ENCODE data around the gene FHAD1. TPM values are rescaled to one million over a fixed set of nuclear protein-coding genes. Genes with fewer than 3 reads are reported as not detected.

FHAD1 gene
- total and polyA plus RNA-seq, 4 donors, result under 0.01 to 0.13 (median 0.05) TPM; not detected in 1

DNA sequence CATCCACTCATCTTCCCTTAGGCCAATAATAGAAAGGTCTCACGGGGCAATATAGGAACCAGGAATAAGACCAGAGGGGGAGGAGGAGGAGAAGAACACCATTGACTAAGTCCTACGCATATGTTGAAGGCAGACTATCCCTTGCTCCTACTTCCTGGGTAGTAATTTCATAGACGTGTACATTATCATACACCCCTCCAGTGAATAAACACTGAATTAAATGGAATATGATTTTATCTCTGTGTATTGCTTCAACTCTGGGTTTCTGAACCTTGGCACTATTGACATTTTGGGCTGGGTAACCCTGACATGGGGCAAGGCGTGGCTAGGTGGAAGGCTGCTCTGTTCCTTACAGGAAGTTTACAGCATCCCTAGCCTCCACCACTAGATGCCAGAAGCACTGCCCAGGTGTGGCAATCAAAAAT lies 17.3 kb upstream of the FHAD1 start:
- H3K4me1 ChIP-seq (ENCODE audit: control insufficient read depth in 4 of 4, insufficient read depth in 4 of 4, low read length in 3 of 4), result no peaks in the 10 kb centered on the region
- no peak for DNase-seq (ENCODE audit: low spot score)
- WGBS, result 75% methylated on average over 4 of the region's 4 CpGs

GRCh38 chr1:15231714-15232201 lies 15.3 kb upstream of the FHAD1 start:
- TF ChIP-seq, protein P1, sequence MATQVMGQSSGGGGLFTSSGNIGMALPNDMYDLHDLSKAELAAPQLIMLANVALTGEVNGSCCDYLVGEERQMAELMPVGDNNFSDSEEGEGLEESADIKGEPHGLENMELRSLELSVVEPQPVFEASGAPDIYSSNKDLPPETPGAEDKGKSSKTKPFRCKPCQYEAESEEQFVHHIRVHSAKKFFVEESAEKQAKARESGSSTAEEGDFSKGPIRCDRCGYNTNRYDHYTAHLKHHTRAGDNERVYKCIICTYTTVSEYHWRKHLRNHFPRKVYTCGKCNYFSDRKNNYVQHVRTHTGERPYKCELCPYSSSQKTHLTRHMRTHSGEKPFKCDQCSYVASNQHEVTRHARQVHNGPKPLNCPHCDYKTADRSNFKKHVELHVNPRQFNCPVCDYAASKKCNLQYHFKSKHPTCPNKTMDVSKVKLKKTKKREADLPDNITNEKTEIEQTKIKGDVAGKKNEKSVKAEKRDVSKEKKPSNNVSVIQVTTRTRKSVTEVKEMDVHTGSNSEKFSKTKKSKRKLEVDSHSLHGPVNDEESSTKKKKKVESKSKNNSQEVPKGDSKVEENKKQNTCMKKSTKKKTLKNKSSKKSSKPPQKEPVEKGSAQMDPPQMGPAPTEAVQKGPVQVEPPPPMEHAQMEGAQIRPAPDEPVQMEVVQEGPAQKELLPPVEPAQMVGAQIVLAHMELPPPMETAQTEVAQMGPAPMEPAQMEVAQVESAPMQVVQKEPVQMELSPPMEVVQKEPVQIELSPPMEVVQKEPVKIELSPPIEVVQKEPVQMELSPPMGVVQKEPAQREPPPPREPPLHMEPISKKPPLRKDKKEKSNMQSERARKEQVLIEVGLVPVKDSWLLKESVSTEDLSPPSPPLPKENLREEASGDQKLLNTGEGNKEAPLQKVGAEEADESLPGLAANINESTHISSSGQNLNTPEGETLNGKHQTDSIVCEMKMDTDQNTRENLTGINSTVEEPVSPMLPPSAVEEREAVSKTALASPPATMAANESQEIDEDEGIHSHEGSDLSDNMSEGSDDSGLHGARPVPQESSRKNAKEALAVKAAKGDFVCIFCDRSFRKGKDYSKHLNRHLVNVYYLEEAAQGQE (IDR thresholded peaks at IDR 0.05), result no peak
- TF ChIP-seq TAF1 (conservative IDR thresholded peaks at IDR 0.05) (no peak), HNF4G (IDR thresholded peaks at IDR 0.05) (no peak), JUND (IDR thresholded peaks at IDR 0.05) (no peak), ATF3 (IDR thresholded peaks at IDR 0.05) (no peak), YY1 (IDR thresholded peaks at IDR 0.05) (no peak), HNF4A (conservative IDR thresholded peaks at IDR 0.05) (no peak), EGR1 (IDR thresholded peaks at IDR 0.05; ENCODE audit: low read depth in 2 of 2) (no peak)
- Histone ChIP-seq H3K4me1 (ENCODE audit: control insufficient read depth in 4 of 4, insufficient read depth in 4 of 4, low read length in 3 of 4) (no peaks in the 10 kb centered on the region), H3K9ac (ENCODE audit: low read depth in 1 of 2, low read length in 2 of 2) (no peak overlapping the region), H3K4me3 (ENCODE audit: low read depth in 1 of 3, low read length in 3 of 3) (no peak overlapping the region), H3K36me3 (ENCODE audit: control insufficient read depth in 4 of 4, insufficient read depth in 3 of 4, low read depth in 1 of 4, low read length in 3 of 4) (no peaks in the 10 kb centered on the region), H3K27ac (ENCODE audit: low read depth in 1 of 2, low read length in 2 of 2) (no peak overlapping the region), H3K9me3 (ENCODE audit: control insufficient read depth in 4 of 4, low read length in 3 of 4) (no peaks in the 10 kb centered on the region), H3K27me3 (ENCODE audit: control insufficient read depth in 4 of 4, insufficient read depth in 4 of 4, low read length in 3 of 4) (peaks cover 0 to 2% (median 0%) of the 10 kb centered on the region in 4 donors)
- 78% methylated on average over 5 of the region's 5 CpGs for WGBS
- no peak for DNase-seq (ENCODE audit: low spot score)

More for the DNA sequence above, 17.3 kb upstream of the FHAD1 start:
- H3K27me3 ChIP-seq (ENCODE audit: control insufficient read depth in 4 of 4, insufficient read depth in 4 of 4, low read length in 3 of 4), result peaks cover 0 to 7% (median 0%) of the 10 kb centered on the region in 4 donors
- no peaks in the 10 kb centered on the region for H3K36me3 ChIP-seq (ENCODE audit: control insufficient read depth in 4 of 4, insufficient read depth in 3 of 4, low read depth in 1 of 4, low read length in 3 of 4)
- H3K4me3 ChIP-seq (ENCODE audit: low read depth in 1 of 3, low read length in 3 of 3), result no peak overlapping the region
- TF ChIP-seq, protein P2, sequence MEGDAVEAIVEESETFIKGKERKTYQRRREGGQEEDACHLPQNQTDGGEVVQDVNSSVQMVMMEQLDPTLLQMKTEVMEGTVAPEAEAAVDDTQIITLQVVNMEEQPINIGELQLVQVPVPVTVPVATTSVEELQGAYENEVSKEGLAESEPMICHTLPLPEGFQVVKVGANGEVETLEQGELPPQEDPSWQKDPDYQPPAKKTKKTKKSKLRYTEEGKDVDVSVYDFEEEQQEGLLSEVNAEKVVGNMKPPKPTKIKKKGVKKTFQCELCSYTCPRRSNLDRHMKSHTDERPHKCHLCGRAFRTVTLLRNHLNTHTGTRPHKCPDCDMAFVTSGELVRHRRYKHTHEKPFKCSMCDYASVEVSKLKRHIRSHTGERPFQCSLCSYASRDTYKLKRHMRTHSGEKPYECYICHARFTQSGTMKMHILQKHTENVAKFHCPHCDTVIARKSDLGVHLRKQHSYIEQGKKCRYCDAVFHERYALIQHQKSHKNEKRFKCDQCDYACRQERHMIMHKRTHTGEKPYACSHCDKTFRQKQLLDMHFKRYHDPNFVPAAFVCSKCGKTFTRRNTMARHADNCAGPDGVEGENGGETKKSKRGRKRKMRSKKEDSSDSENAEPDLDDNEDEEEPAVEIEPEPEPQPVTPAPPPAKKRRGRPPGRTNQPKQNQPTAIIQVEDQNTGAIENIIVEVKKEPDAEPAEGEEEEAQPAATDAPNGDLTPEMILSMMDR (IDR thresholded peaks at IDR 0.05; ENCODE audit: low read depth, low read length, missing input control), result no peak
- no peak for TF ChIP-seq YY1 (IDR thresholded peaks at IDR 0.05)
- TF ChIP-seq ATF3 (IDR thresholded peaks at IDR 0.05), result no peak
- TF ChIP-seq, protein P3, sequence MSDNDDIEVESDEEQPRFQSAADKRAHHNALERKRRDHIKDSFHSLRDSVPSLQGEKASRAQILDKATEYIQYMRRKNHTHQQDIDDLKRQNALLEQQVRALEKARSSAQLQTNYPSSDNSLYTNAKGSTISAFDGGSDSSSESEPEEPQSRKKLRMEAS (IDR thresholded peaks at IDR 0.05), result no peak
- TF ChIP-seq, protein P4, sequence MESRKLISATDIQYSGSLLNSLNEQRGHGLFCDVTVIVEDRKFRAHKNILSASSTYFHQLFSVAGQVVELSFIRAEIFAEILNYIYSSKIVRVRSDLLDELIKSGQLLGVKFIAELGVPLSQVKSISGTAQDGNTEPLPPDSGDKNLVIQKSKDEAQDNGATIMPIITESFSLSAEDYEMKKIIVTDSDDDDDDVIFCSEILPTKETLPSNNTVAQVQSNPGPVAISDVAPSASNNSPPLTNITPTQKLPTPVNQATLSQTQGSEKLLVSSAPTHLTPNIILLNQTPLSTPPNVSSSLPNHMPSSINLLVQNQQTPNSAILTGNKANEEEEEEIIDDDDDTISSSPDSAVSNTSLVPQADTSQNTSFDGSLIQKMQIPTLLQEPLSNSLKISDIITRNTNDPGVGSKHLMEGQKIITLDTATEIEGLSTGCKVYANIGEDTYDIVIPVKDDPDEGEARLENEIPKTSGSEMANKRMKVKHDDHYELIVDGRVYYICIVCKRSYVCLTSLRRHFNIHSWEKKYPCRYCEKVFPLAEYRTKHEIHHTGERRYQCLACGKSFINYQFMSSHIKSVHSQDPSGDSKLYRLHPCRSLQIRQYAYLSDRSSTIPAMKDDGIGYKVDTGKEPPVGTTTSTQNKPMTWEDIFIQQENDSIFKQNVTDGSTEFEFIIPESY (IDR thresholded peaks at IDR 0.05), result no peak
- TF ChIP-seq RXRA (IDR thresholded peaks at IDR 0.05), result no peak
- no peak for TF ChIP-seq FOXA1 (IDR thresholded peaks at IDR 0.05)
- TF ChIP-seq SP1 (IDR thresholded peaks at IDR 0.05), result no peak
- TF ChIP-seq NR2F2 (IDR thresholded peaks at IDR 0.05), result no peak
- no peak for TF ChIP-seq HNF4G (IDR thresholded peaks at IDR 0.05)
- no peak for TF ChIP-seq FOXA2 (IDR thresholded peaks at IDR 0.05)
- TF ChIP-seq HNF4A (conservative IDR thresholded peaks at IDR 0.05), result no peak
- H3K9me3 ChIP-seq (ENCODE audit: control insufficient read depth in 4 of 4, low read length in 3 of 4), result no peaks in the 10 kb centered on the region
- no peak overlapping the region for H3K9ac ChIP-seq (ENCODE audit: low read depth in 1 of 2, low read length in 2 of 2)
- no peak overlapping the region for H3K27ac ChIP-seq (ENCODE audit: low read depth in 1 of 2, low read length in 2 of 2)

All from liver (tissue), 9 donors.